ENCODE results near the gene TMEM174. TPM values are rescaled to one million over a fixed set of nuclear protein-coding genes. Genes with fewer than 3 reads are reported as not detected.

TMEM174 gene
- total and polyA plus RNA-seq, 8 donors, result 0.13 to 0.30 (median 0.13) TPM; not detected in 5

DNA sequence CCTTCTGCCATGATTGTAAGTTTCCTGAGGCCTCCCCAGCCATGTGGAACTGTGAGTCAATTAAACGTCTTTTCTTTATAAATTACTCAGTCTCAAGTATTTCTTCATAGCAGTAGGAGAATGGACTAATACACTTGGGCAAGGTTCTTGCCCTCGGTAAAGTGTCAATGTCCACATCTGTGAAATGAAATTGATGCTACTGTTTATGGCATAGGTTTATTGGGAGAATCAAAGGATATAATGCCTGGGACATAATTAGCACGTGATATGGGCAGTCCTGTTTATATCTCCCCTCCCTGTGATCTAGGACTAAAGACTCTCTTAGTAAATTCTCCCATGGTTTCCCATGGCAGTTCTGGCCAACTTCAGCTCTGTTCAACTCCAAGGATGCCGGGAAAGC, 19.4 kb downstream of the TMEM174 start:
- Histone ChIP-seq H3K4me1 (no peaks in the 10 kb centered on the region), H3K4me3 (no peak overlapping the region), H3K36me3 (no peaks in the 10 kb centered on the region), H3K27me3 (peaks cover 0 to 56% of the 10 kb centered on the region in 2 donors), H3K9me3 (no peaks in the 10 kb centered on the region), H3K27ac (no peak overlapping the region)
- intact Hi-C loops (cut with DNase I), result no loop called here
- TF ChIP-seq, protein P1, sequence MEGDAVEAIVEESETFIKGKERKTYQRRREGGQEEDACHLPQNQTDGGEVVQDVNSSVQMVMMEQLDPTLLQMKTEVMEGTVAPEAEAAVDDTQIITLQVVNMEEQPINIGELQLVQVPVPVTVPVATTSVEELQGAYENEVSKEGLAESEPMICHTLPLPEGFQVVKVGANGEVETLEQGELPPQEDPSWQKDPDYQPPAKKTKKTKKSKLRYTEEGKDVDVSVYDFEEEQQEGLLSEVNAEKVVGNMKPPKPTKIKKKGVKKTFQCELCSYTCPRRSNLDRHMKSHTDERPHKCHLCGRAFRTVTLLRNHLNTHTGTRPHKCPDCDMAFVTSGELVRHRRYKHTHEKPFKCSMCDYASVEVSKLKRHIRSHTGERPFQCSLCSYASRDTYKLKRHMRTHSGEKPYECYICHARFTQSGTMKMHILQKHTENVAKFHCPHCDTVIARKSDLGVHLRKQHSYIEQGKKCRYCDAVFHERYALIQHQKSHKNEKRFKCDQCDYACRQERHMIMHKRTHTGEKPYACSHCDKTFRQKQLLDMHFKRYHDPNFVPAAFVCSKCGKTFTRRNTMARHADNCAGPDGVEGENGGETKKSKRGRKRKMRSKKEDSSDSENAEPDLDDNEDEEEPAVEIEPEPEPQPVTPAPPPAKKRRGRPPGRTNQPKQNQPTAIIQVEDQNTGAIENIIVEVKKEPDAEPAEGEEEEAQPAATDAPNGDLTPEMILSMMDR (IDR thresholded peaks at IDR 0.05), result no peak
- no peak for DNase-seq
- no peak for ATAC-seq

DNA sequence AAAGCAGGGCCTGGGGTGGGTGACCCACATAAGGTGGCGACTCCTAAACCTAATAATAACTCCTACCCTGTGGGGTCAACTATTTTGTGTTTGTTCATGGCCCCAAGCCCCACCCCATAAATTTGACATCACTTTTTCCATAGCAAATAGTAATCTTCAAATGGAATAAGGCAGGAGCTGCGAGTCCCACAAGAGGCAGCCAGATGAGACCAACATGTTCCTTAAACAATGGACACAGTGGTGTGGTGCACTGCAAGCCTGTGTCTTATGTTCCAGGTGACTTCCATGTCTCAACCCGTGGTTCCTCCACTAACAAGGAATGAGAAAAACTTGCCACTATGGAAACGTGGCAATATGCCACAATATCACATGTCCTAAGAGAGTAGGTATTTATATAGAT, 20.6 kb downstream of the TMEM174 start:
- no peaks in the 10 kb centered on the region for H3K4me1 ChIP-seq
- no peaks in the 10 kb centered on the region for H3K36me3 ChIP-seq
- ATAC-seq, result no peak
- no peak for DNase-seq
- peaks cover 0 to 59% of the 10 kb centered on the region in 2 donors for H3K27me3 ChIP-seq
- H3K9me3 ChIP-seq, result no peaks in the 10 kb centered on the region
- no peak overlapping the region for H3K4me3 ChIP-seq
- intact Hi-C loops (cut with DNase I), result no loop called here
- TF ChIP-seq, protein P1 (IDR thresholded peaks at IDR 0.05), result no peak
- no peak overlapping the region for H3K27ac ChIP-seq

DNA sequence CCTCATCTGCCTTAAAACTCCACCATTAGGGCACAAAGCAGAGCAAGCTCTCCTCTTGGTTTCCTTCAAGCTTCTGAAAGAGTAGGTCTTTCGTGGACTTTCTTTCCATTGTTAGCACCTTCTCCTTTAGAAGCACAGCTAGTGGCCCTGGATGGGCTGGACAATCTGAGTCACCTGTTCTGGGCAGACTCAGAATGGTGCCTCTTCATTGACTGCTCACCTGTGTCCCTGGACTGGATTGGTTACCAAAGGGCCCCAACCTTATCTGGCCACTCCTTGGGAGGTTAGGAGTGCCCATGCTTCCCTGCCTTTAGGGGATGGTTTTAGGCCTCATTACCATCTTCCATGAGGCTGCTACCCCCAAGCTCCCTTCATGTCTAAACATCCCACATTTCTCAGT, 23.2 kb downstream of the TMEM174 start:
- Histone ChIP-seq H3K27me3 (peaks cover 0 to 58% of the 10 kb centered on the region in 2 donors), H3K9me3 (no peaks in the 10 kb centered on the region), H3K4me3 (no peak overlapping the region), H3K27ac (no peak overlapping the region), H3K36me3 (no peaks in the 10 kb centered on the region), H3K4me1 (no peaks in the 10 kb centered on the region)
- TF ChIP-seq, protein P1 (IDR thresholded peaks at IDR 0.05), result no peak
- ATAC-seq (no peak), DNase-seq (no peak)
- intact Hi-C loops (cut with DNase I), result no loop called here

DNA sequence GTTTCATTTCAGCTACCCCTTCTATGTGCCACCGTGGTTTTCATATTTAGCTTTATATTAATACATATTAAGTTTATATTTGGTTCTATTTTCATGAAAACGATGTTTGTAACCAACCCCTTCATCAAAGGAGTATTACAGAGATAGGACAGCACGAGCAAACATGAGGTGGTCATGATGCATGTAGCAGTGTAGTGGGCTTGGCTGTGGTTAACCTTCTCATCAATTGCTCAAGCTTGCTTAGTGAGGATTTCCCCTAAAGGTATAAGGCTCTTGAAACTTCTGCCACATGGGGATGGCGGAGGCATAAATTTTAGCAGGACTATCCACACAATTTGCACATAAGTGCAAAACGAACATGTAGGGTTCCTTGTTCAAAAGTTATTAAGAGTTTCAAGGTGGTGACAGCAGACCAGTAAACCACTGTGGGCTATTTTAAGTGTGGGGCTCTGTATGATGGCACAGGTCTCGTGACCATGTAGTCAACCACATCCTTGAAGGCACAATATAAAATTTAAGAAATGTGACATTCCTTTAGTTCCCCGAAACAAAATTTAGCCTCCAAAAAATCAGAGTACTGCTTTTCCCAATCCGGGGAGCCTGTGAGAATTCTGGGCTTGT, 24.8 kb downstream of the TMEM174 start:
- H3K27me3 ChIP-seq, result peaks cover 0 to 60% of the 10 kb centered on the region in 2 donors
- H3K36me3 ChIP-seq, result no peaks in the 10 kb centered on the region
- no peak overlapping the region for H3K4me3 ChIP-seq
- DNase-seq, result no peak
- ATAC-seq, result no peak
- TF ChIP-seq, protein P1 (IDR thresholded peaks at IDR 0.05), result no peak
- intact Hi-C loops (cut with DNase I), result no loop called here
- no peaks in the 10 kb centered on the region for H3K9me3 ChIP-seq
- no peak overlapping the region for H3K27ac ChIP-seq
- peaks cover 0 to 9% of the 10 kb centered on the region in 2 donors for H3K4me1 ChIP-seq

DNA sequence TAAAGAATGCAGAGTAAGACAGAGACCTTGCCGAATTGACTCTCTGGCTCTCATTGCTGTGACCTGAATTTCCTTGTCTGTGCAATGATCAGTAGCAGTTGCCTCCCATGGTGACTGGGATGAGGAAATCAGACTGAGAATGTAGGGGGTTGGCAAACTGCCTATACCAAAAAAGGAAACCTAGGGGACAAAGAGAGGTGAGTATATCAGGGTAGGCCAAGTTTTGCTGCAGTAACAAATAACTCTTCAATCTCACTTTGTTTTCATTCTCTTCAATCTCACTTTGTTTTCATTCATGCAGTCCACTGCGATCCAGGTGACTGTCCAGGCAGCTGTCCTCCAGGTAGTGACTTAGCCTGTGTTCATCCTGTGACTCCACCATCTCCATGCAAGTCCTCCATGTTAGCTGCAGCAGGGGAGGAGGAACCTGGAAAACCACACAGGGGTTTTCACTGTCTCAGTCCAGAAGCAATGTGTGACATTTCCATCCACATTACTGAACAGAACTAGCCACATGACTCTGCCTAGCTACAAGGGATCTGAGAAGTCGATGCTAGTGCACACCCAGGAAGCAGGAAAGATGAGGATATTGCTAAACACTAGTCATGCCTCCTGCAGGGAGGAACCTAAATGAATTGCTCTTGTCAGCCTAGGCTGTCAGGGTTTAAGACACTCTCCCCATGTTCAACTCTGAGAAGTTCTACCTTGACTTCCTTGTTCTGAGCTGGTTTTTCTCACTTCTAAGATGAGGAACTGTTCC, 26.0 kb downstream of the TMEM174 start:
- Histone ChIP-seq H3K27ac (no peak overlapping the region), H3K4me1 (peaks cover 0 to 9% of the 10 kb centered on the region in 2 donors), H3K36me3 (no peaks in the 10 kb centered on the region), H3K9me3 (no peaks in the 10 kb centered on the region), H3K4me3 (no peak overlapping the region), H3K27me3 (peaks cover 0 to 54% of the 10 kb centered on the region in 2 donors)
- TF ChIP-seq, protein P1 (IDR thresholded peaks at IDR 0.05), result no peak
- DNase-seq (no peak), ATAC-seq (no peak)
- intact Hi-C loops (cut with DNase I), result no loop called here

All from left lung (tissue), 10 donors.